ENCODE measurements around the gene LYVE1.

Gene LYVE1

DNA sequence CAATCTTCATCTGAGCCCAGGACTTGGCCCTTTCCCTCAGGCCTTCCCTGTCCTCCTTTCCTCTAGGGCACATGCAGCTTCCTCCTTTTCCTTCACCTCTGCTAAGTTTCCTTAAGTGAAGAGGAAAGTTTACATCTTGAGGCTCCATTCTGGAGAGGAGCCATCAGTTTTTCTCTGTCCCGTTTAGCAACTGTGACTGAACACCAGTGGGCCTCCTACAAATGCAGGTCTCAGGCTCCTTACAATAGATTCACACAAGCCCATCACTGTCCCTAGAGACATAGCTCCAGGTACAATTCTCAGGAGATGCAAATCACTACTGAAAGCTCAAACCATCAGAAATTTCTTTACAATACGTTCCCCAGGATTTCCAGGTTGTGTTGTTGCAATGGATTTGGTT, 23.3 kb upstream of the LYVE1 start:
- DNase-seq (ENCODE audit: low read depth) = no peak

DNA sequence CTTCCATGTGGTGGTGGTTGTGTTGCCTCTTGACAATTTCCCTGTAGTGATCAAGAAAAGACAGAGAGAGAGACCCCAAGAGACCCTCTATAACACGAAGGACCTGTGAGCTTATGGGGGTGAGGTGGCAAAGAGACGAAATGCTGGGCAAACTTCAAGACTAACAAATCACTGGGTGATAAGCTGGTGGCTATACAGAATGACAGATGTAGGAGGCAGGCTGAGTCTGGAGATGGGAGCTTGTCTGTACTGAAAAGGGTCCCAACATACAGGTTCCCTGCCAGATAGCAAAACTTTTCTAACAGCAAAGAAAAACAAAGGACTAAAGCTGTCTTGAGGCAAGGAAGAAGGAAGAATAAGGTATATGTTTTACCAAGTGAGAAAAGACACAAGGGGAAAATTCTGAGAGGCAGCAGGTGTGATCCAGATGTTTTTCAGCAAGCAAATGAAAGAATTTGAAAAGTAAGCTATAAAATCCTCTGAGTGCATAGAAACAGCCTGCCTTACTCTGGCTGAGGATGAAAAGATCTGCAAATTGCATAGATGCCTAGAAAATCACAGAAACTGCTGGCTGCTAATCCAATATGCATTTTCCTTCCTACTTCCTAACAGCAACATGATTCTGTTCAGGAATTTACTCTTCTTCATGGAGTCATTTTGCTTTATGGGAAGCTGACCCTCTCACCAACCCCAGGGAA, 21.9 kb upstream of the LYVE1 start:
- DNase-seq (ENCODE audit: low read depth) = no peak

DNA sequence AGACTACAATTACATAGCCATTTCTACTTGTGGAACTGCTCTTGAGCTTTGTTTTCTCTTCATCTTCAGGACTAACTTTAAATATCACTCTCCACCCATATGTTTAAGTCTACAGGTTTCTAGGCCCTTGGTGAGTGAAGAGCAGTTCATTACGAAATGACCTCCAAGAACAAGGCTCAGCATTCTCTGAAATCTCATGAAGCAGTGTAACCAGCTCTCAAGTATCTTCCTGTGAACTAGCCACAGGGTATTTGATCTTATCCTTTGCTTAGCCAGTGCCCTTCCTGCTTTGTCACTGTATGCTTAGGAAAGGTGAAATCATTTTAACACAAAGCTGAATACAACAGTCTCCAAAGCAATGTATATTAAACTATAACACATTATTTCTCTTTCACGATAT, 20.4 kb upstream of the LYVE1 start:
- no peak for DNase-seq (ENCODE audit: low read depth)

DNA sequence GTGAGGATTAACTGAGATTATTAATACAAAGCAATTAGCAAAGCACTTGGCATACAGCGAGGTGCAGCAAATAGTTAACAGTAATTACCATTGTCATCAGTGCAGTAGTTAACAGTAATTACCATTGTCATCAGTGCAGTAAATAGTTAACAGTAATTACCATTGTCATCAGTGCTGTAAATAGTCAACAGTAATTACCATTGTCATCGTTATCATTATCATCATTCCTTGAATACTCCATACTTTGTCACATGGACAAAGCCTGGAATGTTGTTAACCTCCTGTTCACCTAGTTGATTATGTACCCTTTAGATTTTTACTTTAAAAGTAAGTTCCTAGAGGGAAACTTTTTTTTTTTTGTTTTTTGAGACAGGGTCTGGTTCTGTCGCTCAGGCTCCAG, 19.5 kb upstream of the LYVE1 start:
- no peak for DNase-seq (ENCODE audit: low read depth)

DNA sequence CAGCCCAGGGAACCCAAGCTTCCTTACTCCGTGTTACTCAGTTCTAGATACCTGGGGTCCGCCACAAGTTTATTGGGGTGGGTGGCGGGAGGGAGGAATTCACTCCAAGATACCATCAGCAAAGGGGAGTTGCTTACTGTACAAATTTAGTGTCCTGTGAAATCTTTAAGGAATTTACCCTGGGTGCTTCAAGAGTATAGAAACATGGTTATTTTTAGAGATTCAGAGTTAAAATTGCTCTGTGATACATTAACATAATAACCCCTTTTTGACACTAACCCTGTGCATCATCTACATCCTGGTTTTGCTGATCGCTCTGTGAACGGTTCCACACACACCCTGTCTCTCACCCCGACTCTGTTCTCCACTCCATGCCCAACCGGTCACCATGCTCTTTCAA, 18.9 kb upstream of the LYVE1 start:
- no peak for DNase-seq (ENCODE audit: low read depth)

DNA sequence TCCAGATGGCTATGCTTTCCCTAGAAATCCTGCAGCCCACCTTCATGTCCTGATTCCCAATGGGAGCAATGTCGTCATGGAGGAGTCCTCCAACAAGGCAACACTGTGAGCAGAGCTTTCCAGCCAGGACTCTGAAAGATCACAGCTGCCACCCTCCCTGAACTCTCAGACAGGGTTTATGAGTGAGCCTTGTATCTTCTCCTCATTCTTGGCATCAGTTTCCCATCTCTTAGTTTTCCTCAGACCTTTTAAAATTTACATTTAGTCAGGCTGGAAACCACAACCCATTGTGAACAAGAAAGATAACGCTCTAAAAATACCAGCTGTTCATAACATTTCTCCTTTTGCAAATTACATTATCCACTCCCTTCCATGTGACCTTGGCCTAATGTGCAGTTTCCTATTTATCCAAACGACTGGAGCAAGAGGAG, 15.6 kb upstream of the LYVE1 start:
- no peak for DNase-seq (ENCODE audit: low read depth)

DNA sequence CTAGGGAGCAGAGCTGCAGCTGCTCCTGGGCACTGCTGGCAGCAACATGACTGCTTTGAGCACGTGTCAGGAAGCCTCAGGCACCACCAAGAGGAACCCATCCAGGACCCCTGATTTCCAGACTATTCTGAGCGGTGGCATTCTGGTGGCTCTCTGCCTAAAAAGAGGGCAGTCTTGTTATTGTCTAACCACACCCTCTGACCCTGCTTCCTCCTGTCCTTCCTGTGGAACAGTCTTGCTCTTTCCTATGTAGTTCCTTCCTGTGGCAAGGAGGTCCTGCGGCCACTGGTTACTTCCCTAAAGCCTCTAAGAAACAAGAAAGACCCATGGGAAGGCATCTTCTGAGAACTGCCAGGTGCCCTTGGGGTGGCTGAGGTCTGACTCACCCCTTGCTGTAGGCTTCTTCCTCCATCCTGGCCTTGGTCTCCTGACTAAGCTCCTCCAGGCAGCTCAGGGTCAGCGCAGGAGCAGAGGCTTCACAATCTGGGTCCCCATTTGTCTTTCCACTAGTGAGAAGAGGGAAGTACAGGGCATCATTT, 13.1 kb upstream of the LYVE1 start:
- DNase-seq (ENCODE audit: low read depth) = no peak

DNA sequence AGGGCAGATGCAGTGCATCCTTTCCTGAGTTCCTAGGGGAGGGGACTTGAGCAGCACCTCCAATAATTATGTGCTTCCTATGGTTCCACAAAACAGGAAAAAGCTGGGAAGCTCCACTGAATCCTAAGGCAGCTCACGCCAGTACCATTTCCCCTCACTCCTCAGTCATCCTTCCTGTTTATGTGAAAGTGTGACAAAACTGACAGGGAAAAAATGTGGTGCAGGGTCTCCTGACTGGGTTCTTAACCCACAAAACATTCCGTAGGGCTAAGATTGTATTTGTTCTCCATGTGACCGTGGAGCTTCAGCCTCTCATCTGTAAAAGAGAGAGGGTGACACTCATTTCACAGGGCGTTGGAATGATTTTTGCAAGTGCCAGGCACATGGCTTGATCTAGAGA, 12.2 kb upstream of the LYVE1 start:
- no peak for DNase-seq (ENCODE audit: low read depth)

DNA sequence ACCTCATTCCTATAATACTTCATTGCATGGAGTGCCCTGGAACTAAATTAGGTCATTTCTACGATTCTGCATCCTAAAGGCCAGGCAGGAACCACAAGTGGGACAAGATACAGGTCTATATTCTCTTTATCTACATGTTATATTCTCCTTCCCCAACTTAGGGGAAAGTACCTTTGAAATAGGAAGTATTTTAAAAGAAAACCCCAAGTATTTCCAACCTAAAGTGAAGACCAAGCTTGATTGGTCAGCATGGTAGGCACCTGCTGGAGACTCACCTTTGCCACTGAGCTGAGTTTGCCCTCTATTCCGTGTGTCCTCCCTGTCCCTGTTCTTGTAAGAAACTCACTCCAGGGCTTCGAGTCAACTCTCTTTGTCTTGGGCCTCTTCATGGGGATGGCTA, 11.2 kb upstream of the LYVE1 start:
- no peak for DNase-seq (ENCODE audit: low read depth)

DNA sequence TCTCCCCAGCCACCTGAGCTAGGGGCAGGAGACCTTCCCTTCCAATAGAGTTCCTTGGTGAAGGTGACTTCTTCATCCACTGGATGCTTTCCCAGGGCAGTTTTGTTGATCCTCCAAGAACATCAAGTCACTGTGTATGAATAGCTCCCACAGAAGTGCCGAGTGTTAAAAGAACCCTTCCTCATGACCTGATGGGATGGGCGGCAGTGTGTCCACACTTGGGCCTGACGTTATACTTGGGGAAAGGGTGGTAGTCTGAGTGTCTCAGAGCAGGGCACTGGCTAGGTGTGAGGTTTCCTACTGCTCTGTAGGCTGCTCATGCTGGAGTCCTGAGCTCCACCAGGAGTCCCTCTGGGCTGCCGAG, 7.6 kb upstream of the LYVE1 start:
- no peak for DNase-seq (ENCODE audit: low read depth)

DNA sequence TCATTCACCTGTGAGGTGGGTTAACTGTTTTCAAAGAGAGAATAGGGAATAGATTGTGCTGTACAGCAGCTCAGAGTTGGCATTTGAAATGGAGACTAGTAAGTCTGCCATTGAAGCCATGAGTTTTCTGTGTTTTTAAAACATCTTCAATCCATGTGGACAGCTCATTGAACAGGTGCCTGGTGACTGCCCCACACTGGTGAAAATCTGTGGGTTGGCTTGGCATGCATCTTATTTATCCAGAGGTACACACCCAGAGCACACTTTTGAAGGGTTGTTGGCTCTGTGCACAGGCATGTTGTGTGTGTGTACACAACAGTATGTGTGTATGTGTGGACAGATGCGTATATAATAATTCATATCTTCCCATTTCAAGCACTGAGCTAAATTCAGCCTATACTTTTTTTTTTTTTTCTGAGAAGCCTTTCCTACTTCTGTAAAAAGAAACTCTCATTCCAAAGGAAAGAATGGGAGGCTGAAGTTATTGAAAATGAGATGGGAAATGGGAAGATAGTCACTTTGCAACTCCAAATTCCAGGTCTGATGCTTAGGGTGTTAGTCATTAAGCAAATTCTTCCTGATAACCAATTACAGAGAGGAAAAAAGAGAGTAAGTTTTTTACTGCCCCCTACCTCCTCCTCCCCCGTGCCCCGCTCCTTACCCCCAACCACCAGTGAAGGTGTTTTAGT, 7.0 kb upstream of the LYVE1 start:
- DNase-seq (ENCODE audit: low read depth) = no peak

DNA sequence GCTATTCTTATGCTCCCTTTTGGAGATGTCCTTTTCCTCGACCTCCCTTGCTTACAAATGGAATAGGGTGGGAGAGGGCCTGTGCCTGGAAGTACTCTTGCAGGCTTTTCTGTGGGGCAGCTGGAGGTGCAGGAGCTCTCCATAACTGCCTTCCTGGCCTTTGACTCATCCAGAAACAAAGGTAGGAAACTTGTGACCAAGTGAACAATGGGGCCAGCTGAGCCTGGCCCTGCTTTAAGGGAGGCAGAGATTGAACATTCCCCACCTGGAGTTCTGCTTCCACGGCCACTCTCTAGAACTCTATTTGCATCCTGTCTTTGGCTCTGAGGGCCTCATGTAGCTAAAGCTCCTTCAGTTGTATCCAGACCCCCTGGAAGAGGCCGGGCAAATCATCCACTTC, 5.1 kb upstream of the LYVE1 start:
- DNase-seq (ENCODE audit: low read depth) = no peak

DNA sequence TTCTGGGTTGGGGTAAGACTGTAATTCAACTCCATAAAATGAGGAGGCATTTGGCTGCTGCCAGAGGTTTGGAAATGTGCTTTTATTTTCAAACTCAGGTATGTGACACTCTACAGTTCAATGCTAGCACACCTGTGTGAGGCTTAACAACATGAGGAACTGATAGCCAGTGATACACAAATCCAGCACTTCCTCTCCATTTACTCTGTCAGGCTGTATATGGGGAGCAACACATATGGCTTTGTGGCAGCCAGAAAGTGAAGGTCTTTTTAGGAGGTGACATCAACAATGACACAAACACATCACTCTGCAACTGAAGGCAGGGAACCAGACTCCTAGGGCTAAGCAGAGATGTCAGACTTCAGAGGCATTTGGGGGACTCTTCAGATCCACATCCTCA, 4.6 kb upstream of the LYVE1 start:
- no peak for DNase-seq (ENCODE audit: low read depth)

DNA sequence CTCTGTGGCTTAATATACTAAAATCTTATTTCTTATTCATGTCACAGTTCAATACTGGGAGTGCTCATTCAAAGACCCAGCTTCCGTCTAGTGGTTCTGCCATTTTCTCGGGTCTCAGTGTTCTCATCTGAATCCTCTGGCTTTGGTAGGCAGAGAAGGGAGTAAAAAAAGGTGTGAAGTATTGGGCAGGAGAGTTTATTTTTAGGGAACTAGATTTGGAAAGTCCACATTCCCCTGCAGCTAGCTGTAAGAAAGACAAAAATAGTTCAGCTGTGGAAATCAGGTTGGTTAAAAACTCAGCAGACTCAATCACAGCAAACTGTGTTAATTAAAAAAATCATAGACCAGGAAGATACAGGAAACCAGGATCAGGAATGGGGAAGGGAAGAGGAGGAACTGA, 4.1 kb upstream of the LYVE1 start:
- no peak for DNase-seq (ENCODE audit: low read depth)

DNA sequence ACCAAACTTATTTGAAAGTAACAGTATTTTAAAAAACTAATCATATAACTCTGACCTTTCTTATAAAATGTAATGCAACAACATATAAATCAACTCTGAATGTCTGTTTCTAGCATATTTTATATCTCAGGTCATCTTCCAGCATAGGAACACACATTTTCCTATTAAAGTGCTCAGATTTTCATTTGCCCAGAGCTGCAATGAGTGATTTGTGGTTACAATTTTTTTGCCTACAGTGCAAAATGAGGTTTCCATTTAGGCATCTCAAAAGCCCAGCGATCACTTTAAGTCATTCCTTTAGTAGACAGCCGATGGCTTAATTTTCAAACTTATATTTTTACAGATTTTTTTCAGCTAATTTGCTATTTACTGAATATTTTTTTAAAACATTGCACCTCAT, 1.0 kb downstream of the LYVE1 start:
- DNase-seq (ENCODE audit: low read depth) = no peak

DNA sequence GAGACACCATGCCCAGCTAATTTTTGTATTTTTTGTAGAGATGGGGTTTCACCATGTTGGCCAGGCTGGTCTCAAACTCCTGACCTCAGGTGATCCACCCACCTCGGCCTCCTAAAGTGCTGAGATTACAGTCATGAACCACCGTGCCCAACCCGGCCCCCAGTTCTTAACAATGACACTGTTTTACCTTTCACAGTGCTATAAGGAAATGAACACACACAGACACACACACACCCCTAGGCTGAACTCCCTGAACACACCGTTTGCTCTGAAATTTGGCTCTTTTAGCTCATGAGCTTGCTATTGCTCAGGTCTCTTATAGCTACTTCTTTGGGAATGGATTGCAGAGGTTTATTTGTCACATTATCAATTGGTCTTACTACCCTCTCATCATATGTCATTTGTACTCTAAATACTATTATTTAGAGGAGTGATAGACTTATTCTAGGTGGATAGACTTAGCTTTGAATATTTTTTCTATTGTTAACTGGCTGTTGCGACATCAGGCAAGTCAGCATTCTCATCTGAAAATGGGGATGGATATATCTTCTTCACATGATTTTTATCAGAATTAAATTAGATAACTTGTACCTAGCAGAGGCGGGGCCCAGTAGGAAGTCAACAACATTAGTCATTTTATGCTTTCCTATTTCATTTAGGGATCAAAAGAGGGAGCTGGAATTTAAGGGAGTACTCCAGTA, 2.1 kb downstream of the LYVE1 start:
- DNase-seq (ENCODE audit: low read depth) = no peak

DNA sequence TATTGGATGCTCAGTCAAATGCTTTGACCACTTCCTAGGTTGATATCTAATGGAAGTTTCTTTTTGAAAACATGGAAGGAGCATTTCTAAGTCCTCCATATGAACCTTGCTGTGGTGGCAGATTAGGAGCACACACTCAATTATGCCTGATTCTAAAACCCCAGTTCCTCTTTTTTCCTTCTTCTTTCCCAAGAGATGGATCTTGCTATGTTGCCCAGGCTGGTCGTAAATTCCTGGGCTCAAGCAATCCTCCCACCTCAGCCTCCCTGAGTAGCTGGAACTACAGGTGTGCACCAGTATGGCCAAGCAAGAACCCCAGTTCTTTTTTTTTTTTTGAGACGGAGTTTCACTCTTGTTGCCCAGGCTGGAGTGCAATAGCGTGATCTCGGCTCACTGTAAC, 3.0 kb downstream of the LYVE1 start:
- DNase-seq (ENCODE audit: low read depth) = no peak

DNA sequence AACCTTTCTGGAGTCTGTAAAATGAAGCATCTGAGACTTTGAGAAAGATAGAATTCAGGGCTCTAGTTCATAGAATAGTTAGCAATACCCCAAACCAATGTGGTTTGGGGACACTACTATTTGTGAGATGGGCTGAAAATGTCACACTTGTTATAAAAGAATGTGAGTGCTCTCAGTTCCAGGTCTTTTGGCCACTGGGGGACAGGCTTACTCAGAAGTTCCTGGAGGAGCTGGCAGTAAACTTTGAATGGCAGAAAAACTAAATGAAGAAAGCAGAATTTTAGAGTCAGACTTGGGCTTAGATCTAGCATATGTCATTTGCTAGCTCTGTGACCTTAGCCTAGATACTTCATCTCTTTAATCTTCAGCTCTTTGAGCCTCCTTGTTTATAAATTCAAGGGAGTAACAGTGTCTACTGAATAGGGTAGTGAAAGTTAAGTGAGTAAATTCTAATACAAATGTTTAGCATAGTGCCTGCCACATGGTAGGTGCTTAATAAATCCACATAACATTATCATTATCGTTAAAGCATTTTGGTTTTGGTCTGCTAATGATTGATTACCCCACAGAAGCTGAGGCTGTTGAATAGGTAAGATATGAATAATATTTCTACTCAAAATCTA, 3.7 kb downstream of the LYVE1 start:
- DNase-seq (ENCODE audit: low read depth) = no peak

DNA sequence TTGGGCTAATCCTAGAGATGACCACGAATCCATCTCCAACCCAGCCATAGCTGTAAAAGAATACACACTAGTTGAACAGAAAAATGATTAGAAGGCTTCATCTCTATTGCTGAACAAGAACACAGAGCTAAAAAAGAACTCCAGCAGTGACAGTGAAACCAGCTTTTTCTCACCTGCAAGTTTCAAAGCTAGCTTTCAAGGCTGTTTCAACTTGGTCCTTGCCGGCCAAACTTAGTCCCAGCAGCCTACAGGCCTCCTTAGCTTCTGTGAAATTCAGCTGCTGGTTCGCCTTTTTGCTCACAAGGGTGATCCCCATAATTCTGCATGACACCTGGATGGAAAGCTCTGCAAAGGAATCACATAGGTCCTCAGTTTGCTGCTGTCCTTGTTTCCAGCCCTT, 4.4 kb downstream of the LYVE1 start:
- no peak for DNase-seq (ENCODE audit: low read depth)

DNA sequence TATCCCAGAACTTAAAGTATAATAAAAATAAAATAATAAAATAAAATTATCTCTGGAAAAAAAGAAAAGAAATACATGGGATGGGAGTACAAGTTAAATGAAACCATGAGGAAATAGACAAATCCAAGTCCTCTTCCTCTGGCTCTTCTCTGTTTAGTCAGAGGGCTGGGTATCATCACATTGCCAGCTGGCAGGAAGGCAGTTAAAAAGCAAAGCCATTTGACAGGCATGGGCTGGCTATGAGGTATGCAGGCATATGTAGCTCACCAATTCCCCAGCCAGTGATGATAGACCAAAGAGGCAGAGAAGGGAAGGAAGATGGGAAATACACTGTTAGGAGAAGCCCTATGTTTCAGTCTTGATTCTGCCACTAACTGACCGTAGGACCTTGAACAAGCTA, 6.5 kb downstream of the LYVE1 start:
- no peak for DNase-seq (ENCODE audit: low read depth)

DNA sequence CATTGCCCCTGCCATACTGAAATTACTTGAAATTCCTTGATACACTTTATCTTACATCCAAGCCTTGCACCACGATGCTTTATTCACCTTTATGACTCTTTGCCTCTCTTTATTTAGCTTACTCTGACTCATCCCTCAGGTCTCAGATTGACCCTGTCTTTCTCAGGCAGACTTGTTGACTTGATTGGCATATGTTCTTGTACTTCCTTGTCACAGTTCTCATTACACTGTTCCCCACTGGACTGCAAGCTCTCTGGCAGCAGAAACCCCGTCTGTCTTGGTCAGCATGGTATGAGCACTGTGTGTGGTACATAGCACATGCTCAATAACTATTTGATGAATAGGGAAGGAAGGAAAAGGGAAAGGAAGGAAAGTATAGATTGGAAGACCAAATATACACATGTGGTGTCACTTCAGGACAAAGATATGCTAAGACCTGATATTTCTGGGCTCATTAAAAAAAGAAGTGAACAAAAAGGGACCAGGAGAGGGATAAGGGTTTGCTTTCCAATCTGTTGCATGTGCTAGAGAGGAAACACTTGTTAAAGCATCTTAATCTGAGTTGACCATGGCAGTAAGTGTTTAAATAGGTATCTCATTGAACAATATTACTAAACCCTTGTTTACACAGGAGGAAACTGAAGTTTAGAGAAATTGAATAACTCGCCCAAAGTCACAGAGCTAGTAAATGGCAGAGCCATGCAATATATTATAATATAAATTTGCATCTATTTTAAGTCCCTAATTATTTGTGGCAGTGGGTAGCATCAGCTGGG, 7.2 kb downstream of the LYVE1 start:
- no peak for DNase-seq (ENCODE audit: low read depth)

DNA sequence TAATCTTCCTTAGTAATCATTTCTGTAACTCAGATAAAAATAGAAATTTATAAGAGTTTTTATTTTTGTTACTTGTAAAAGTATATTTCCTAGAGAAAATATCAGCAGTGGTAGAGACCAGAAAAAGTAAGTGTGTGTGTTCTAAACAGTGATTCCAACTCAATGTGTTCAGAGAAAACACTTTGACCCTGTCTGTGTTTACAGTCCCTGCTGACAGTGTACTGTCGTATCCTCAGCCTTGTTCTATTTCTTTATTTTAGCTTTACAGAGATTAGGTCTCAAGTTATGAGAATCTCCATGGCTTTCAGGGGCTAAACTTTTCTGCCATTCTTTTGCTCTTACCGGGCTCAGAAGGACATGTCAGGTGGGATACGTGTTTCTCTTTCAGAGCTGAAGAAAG, 10.2 kb downstream of the LYVE1 start:
- DNase-seq (ENCODE audit: low read depth) = no peak

Data from stimulated activated CD4-positive, alpha-beta T cell treated with anti-CD3 and anti-CD28 coated beads, Interleukin-2, amount 100 ng/mL, for 4 hours (primary cell).